Parathyroid adenoma (tissue), 2 donors: ENCODE results near the gene SSX2IP.

Experiments used
- H2AFZ ChIP-seq: fragments of 300-600 bp; sonication (generic); one replicate; pipeline ENCODE4 v1.7.0; 2017; ENCODE audit warnings: antibody characterized with exemption, mild to moderate bottlenecking
- H3K27ac ChIP-seq: fragments of 300-600 bp; sonication (generic); one replicate; pipeline ENCODE4 v1.7.0; 2017
- H3K27me3 ChIP-seq: fragments of 300-600 bp; sonication (generic); one replicate; pipeline ENCODE4 v1.7.0; 2017; ENCODE audit warnings: low read length; ENCODE audit not compliant: control insufficient read depth, insufficient read depth
- H3K36me3 ChIP-seq: fragments of 300-600 bp; sonication (generic); one replicate; pipeline ENCODE4 v1.7.0; 2017; ENCODE audit warnings: low read length; ENCODE audit not compliant: control insufficient read depth, insufficient read depth
- H3K4me1 ChIP-seq: fragments of 300-600 bp; sonication (generic); one replicate; pipeline ENCODE4 v1.7.0; 2017; ENCODE audit warnings: control low read depth
- H3K4me2 ChIP-seq: fragments of 300-600 bp; sonication (generic); one replicate; pipeline ENCODE4 v1.7.0; 2017; ENCODE audit warnings: low read length
- H3K4me3 ChIP-seq: fragments of 300-600 bp; sonication (generic); one replicate; pipeline ENCODE4 v1.7.0; 2017; ENCODE audit warnings: low read depth, low read length
- H3K79me2 ChIP-seq: fragments of 300-600 bp; sonication (generic); one replicate; pipeline ENCODE4 v1.7.0; 2017; ENCODE audit warnings: control low read depth
- H3K9ac ChIP-seq: fragments of 300-600 bp; sonication (generic); one replicate; pipeline ENCODE4 v1.7.0; 2017; ENCODE audit warnings: mild to moderate bottlenecking
- H3K9me3 ChIP-seq: fragments of 300-600 bp; sonication (generic); one replicate; pipeline ENCODE4 v1.7.0; 2017; ENCODE audit warnings: low read length; ENCODE audit not compliant: control insufficient read depth
- TF ChIP-seq, protein P1 (sequence below): fragments of 300-600 bp; sonication (generic); IDR thresholded peaks from one replicate; pipeline ENCODE4 v1.7.0; 2017; ENCODE audit warnings: antibody characterized with exemption, mild to moderate bottlenecking
- donor health status: primary hyperparathyroidism.

Gene SSX2IP

GRCh38 chr1:84720221-84720780 lies 30.0 kb upstream of the SSX2IP start:
- no peaks in the 10 kb centered on the region for H3K36me3 ChIP-seq
- no peaks in the 10 kb centered on the region for H3K27me3 ChIP-seq
- H3K9me3 ChIP-seq = no peaks in the 10 kb centered on the region
- H3K79me2 ChIP-seq = no peaks in the 10 kb centered on the region
- H3K27ac ChIP-seq = no peak overlapping the region
- no peak overlapping the region for H3K4me3 ChIP-seq
- TF ChIP-seq, protein P1, sequence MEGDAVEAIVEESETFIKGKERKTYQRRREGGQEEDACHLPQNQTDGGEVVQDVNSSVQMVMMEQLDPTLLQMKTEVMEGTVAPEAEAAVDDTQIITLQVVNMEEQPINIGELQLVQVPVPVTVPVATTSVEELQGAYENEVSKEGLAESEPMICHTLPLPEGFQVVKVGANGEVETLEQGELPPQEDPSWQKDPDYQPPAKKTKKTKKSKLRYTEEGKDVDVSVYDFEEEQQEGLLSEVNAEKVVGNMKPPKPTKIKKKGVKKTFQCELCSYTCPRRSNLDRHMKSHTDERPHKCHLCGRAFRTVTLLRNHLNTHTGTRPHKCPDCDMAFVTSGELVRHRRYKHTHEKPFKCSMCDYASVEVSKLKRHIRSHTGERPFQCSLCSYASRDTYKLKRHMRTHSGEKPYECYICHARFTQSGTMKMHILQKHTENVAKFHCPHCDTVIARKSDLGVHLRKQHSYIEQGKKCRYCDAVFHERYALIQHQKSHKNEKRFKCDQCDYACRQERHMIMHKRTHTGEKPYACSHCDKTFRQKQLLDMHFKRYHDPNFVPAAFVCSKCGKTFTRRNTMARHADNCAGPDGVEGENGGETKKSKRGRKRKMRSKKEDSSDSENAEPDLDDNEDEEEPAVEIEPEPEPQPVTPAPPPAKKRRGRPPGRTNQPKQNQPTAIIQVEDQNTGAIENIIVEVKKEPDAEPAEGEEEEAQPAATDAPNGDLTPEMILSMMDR = no peak
- no peak overlapping the region for H3K4me2 ChIP-seq
- no peaks in the 10 kb centered on the region for H3K4me1 ChIP-seq
- H3K9ac ChIP-seq = no peak overlapping the region
- H2AFZ ChIP-seq = peak overlapping the region; percentile 33

DNA sequence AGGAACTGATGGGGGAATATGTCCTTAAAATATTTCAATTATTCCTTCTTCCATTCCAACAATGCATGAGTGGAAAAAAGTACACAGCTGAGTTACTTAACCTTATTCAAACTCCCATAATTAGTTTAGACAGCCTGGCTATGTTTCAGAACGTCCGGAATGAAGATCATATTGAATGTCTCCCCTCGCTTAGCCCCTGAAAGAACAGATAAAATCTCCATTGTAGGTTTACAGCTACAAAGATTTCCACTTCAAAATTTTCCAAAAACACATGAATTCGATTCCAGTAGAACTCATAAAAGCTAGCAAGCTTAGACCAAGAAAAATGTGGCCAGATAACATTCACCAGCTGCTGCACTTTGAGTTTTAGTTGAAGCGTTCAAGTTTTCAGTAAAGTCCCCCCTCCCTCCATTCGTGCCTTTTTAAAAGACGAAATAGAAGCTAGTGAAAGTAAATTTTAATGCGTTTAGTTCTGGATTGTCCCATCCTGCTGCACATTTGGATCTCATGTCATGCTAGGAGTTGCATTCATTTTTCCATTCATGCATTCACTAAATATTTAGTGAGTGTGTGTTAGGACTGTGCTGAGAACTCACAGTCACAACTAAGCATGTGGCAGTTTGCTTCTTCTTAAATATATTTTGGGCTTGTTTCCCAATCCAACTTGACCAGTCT lies 29.4 kb upstream of the SSX2IP start:
- TF ChIP-seq, protein P1 = no peak
- H3K27ac ChIP-seq = no peak overlapping the region
- no peak overlapping the region for H3K4me3 ChIP-seq

GRCh38 chr1:84715342-84716019 lies 25.2 kb upstream of the SSX2IP start:
- H3K36me3 ChIP-seq = no peaks in the 10 kb centered on the region
- H3K79me2 ChIP-seq = no peaks in the 10 kb centered on the region
- H2AFZ ChIP-seq = peak overlapping the region; percentile 58
- no peaks in the 10 kb centered on the region for H3K9me3 ChIP-seq
- H3K4me2 ChIP-seq = no peak overlapping the region
- TF ChIP-seq, protein P1 = no peak
- no peak overlapping the region for H3K9ac ChIP-seq
- no peaks in the 10 kb centered on the region for H3K4me1 ChIP-seq
- no peak overlapping the region for H3K4me3 ChIP-seq
- no peak overlapping the region for H3K27ac ChIP-seq
- no peaks in the 10 kb centered on the region for H3K27me3 ChIP-seq

More for the DNA sequence above, 29.4 kb upstream of the SSX2IP start:
- no peaks in the 10 kb centered on the region for H3K79me2 ChIP-seq
- H3K4me1 ChIP-seq = no peaks in the 10 kb centered on the region
- H3K4me2 ChIP-seq = no peak overlapping the region
- no peak overlapping the region for H3K9ac ChIP-seq
- H3K36me3 ChIP-seq = no peaks in the 10 kb centered on the region
- H3K27me3 ChIP-seq = no peaks in the 10 kb centered on the region
- no peaks in the 10 kb centered on the region for H3K9me3 ChIP-seq
- peak overlapping the region; percentile 33 for H2AFZ ChIP-seq

DNA sequence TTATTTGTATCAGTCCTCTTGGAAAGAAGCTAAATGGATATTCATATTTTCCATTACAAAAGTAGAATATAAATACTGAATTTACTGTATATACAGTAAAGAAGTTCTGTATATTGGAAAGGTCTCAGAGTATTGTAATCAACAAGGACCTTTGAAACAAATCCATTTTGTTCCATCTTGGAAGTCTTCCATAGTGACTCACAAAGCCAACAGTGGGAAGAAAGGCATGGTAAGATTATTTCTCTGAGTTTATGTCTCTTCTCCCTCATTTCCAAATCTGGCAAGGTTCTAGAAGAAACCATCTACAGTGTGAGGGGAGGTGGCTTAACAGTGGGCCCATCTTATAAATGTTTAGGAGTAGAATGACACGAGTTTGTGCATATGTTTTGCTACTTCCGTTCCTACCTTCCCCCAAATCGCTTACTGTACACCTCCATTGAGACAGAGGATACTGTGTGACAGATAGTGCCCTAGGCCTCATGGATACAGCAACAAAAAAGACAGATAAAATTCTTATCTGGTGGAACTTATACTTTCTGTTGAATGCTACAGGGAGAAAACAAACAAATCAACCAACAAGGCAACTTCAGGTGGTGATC lies 22.1 kb upstream of the SSX2IP start:
- Histone ChIP-seq H3K36me3 (no peaks in the 10 kb centered on the region), H3K4me1 (no peaks in the 10 kb centered on the region), H3K4me3 (no peak overlapping the region), H3K9me3 (no peaks in the 10 kb centered on the region), H3K79me2 (no peaks in the 10 kb centered on the region), H3K27ac (no peak overlapping the region), H2AFZ (no peak overlapping the region), H3K27me3 (no peaks in the 10 kb centered on the region), H3K4me2 (no peak overlapping the region), H3K9ac (no peak overlapping the region)
- TF ChIP-seq, protein P1 = no peak
